Tibial nerve (tissue), 4 donors: ENCODE results near the gene ALK. TPM values are rescaled to one million over a fixed set of nuclear protein-coding genes. Genes with fewer than 3 reads are reported as not detected.
A peak's percentile ranks its signal among the peaks of the same experiment; 100 is the strongest.

Experiments
- DNase-seq, 2 donors: peaks; one replicate each; pipeline ENCODE4 v3.0.0-alpha.2; 2019; ENCODE audit warnings: low spot score in 2 of 2
- H3K27ac ChIP-seq, 4 donors: fragments of 200-600 bp; sonication (generic) in 3 of 4; one replicate each; pipeline ENCODE4 v1.5.1; 2017 to 2019; ENCODE audit warnings: mild to moderate bottlenecking in 1 of 4
- H3K27me3 ChIP-seq, 2 donors: fragments of 200-600 bp; sonication (generic) in 1 of 2; one replicate each; pipeline versions ENCODE4 v1.5.1 to v1.6.0; 2017 to 2019
- H3K36me3 ChIP-seq, 3 donors: fragments of 200-600 bp; sonication (generic); one replicate each; pipeline ENCODE4 v1.5.1; 2018 to 2019
- H3K4me1 ChIP-seq, 4 donors: fragments of 200-600 bp; sonication (generic) in 3 of 4; one replicate each; pipeline ENCODE4 v1.5.1; 2017 to 2019
- H3K4me3 ChIP-seq, 4 donors: fragments of 200-600 bp; sonication (generic) in 3 of 4; one replicate each; pipeline ENCODE4 v1.5.1; 2017 to 2019; ENCODE audit warnings: mild to moderate bottlenecking in 1 of 4, moderate library complexity in 1 of 4
- H3K9me3 ChIP-seq, 4 donors: fragments of 200-600 bp; sonication (generic) in 3 of 4; one replicate each; pipeline ENCODE4 v1.5.1; 2017 to 2019
- EP300 ChIP-seq, 2 donors: sonication (generic); formaldehyde crosslinking; IDR thresholded peaks; one replicate each; pipeline ENCODE4 v1.6.1; 2017; ENCODE audit warnings: antibody characterized with exemption in 2 of 2, mild to moderate bottlenecking in 1 of 2
- POLR2A ChIP-seq, 2 donors: fragments of 450-650 bp; IDR thresholded peaks; one replicate each; pipeline ENCODE4 v1.6.1; 2017; ENCODE audit warnings: antibody characterized with exemption in 2 of 2, mild to moderate bottlenecking in 2 of 2, moderate library complexity in 2 of 2
- WGBS, 2 donors: methylation state at CpG; one replicate each; pipeline ENCODE4 v1.1.5; 2018; 5-methylcytosine and 5-hydroxymethylcytosine counted together
- total RNA-seq, 4 donors: library from RNA; depleted of rRNA; stranded (reverse); fragments of >200 nt; gene quantifications; one replicate each; pipeline ENCODE4 v1.1.0, GENCODE V29; 2016
- TF ChIP-seq, protein P1 (sequence below), 5 experiments: fragments of 200-600 bp in 3 of 5; fragments of 450-650 bp in 2 of 5; sonication (generic) in 3 of 5; IDR thresholded peaks; one replicate each; pipeline ENCODE4 v1.5.1; 2016 to 2019; ENCODE audit warnings: antibody characterized with exemption in 5 of 5, mild to moderate bottlenecking in 3 of 5, moderate library complexity in 2 of 5

Gene ALK
- total RNA-seq, 4 donors from 2014 or later: 0.39 to 4.8 (median 0.66) TPM

DNA sequence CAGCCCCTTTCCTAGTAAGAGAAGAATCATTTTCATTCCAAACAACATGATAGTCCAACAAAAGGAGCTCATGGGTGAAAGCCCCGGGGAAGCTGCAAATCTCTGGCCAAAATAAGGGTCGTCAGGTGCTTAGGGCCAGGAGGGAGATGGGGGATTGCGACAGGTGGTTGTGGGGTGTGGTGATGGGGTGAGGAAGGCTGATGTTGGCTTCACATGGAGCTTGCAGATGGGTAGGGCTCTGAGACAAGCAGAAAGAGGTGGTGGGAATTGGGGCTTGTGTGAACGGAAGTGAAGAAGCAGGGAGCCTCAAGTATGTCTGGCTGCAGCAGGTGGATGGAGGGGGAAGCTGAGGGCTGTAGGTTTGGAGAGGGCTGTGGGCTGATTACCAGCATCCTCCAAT, 680.0 kb downstream of the ALK start:
- DNase-seq: no peak
- Histone ChIP-seq H3K4me1 (no peaks in the 10 kb centered on the region), H3K9me3 (no peaks in the 10 kb centered on the region), H3K27me3 (no peaks in the 10 kb centered on the region), H3K36me3 (no peaks in the 10 kb centered on the region), H3K4me3 (no peak overlapping the region), H3K27ac (no peak overlapping the region)
- WGBS, 2 donors: 87% methylated on average over 4 of the region's 4 CpGs
- TF ChIP-seq, protein P1, sequence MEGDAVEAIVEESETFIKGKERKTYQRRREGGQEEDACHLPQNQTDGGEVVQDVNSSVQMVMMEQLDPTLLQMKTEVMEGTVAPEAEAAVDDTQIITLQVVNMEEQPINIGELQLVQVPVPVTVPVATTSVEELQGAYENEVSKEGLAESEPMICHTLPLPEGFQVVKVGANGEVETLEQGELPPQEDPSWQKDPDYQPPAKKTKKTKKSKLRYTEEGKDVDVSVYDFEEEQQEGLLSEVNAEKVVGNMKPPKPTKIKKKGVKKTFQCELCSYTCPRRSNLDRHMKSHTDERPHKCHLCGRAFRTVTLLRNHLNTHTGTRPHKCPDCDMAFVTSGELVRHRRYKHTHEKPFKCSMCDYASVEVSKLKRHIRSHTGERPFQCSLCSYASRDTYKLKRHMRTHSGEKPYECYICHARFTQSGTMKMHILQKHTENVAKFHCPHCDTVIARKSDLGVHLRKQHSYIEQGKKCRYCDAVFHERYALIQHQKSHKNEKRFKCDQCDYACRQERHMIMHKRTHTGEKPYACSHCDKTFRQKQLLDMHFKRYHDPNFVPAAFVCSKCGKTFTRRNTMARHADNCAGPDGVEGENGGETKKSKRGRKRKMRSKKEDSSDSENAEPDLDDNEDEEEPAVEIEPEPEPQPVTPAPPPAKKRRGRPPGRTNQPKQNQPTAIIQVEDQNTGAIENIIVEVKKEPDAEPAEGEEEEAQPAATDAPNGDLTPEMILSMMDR (IDR thresholded peaks at IDR 0.05): no peak
- no peak for TF ChIP-seq POLR2A (IDR thresholded peaks at IDR 0.05)
- TF ChIP-seq EP300 (IDR thresholded peaks at IDR 0.05): no peak

DNA sequence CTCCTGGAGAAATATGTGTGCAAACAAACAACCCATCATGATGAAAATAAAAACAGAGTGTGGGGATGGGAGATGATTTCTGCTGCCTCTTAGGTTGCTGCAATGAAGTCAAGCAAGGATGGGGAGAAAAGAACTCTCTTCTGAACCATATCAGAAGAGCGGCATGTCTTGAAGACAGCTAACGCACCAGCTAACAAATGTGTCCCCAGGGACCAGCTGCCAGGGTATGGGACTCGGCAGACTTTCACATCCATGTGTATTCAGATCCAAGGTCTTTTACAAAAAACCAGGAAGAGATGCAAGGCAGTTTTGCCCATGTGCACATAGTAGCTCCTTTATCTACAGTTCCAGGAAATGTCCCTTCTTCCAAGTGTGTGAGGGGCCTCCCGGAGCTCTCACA, 680.8 kb downstream of the ALK start:
- Histone ChIP-seq H3K27me3 (no peaks in the 10 kb centered on the region), H3K36me3 (no peaks in the 10 kb centered on the region), H3K27ac (no peak overlapping the region), H3K4me3 (no peak overlapping the region), H3K4me1 (no peaks in the 10 kb centered on the region), H3K9me3 (no peaks in the 10 kb centered on the region)
- DNase-seq: no peak
- WGBS, 2 donors: 73 to 77% methylated on average over 4 of the region's 4 CpGs
- TF ChIP-seq, protein P1 (IDR thresholded peaks at IDR 0.05): no peak
- TF ChIP-seq POLR2A (IDR thresholded peaks at IDR 0.05) (no peak), EP300 (IDR thresholded peaks at IDR 0.05) (no peak)

DNA sequence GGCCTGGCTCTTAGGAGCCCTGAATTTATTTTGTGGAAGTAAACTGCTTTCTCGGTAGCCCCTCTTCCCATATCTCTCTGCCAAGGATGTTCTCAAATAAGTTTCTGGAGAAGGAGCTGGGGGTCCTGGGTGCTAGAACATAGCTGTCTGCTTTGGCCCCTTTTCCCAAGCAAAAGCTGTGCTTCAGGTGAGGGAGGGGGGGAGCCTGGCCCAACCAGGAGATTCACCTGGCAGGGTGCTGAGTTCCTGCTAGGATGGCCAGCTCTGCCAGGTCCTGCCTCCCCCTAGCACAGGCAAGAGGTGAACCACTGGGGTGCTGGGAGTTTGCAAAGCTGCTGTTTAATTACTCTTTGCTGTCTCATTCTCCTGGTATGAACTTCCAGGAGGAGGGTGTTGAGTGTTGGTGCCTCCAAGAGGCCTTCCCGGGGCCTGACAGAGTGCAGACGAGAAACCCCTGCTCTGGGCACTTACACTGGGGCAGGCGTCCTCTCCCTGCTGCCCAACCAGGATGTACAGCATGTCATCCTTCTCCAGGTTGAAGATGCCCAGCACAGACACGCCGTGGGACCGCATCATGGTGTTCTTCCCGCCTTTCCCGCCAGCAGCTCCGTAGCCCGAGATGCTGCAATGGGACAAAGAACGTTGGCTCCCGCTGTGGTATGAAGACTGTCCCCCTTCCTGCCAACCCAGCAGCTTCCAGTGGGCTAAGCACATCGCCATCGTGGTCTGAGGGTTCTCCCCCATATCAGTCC, 682.0 kb downstream of the ALK start:
- H3K9me3 ChIP-seq: no peaks in the 10 kb centered on the region
- TF ChIP-seq POLR2A (IDR thresholded peaks at IDR 0.05) (no peak), EP300 (IDR thresholded peaks at IDR 0.05) (no peak)
- TF ChIP-seq, protein P1 (IDR thresholded peaks at IDR 0.05): no peak
- DNase-seq: no peak
- no peaks in the 10 kb centered on the region for H3K4me1 ChIP-seq
- no peak overlapping the region for H3K4me3 ChIP-seq
- WGBS, 2 donors: 86 to 87% methylated on average over 13 to 15 of the region's 15 CpGs
- H3K27ac ChIP-seq: no peak overlapping the region
- no peaks in the 10 kb centered on the region for H3K36me3 ChIP-seq
- H3K27me3 ChIP-seq: no peaks in the 10 kb centered on the region

DNA sequence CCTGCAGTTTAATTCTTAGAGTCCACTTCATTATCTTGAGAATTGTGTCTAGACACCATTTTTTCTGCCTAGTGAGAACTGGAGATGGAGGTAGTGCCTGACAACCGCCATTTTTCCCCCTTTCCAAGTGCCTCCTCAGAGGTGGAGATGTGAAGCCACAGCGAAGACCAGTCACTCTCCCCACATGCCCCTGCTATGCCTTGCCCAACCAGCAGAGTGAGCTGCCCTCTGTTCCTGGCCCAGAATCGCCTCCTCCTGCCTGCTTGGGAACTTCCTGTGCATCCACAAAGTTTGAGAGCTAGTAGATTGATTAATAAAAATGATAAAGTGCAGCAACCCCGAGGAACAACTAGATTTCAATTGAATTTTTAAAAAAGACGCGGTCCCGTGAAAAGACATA, 682.9 kb downstream of the ALK start:
- H3K27me3 ChIP-seq: no peaks in the 10 kb centered on the region
- TF ChIP-seq, protein P1 (IDR thresholded peaks at IDR 0.05): peak in 1 of 5 experiments; percentile 15
- TF ChIP-seq POLR2A (IDR thresholded peaks at IDR 0.05) (no peak), EP300 (IDR thresholded peaks at IDR 0.05) (no peak)
- H3K36me3 ChIP-seq: no peaks in the 10 kb centered on the region
- H3K27ac ChIP-seq: no peak overlapping the region
- DNase-seq: no peak
- 74 to 81% methylated on average over 7 of the region's 7 CpGs for WGBS, 2 donors
- H3K9me3 ChIP-seq: no peaks in the 10 kb centered on the region
- H3K4me3 ChIP-seq: no peak overlapping the region
- H3K4me1 ChIP-seq: no peaks in the 10 kb centered on the region

DNA sequence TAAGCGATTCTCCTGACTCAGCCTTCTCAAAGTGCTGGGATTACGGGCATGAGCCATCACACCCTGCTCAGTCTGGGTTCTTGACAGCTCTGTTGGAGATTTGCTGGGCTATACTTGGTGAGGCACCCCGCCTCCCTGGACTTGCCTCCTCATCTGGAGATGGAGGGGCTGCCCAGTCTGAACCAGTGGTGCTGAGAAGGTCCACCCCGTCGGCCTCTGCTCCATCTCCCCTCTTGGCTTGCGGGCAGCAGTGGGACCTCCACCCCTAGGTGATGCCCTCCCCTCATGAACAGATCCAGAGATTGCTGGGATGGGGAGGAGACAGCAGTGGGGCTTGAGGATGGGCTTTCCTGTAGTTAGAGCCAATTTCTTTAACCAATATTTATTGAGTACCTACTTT, 685.3 kb downstream of the ALK start:
- 85 to 95% methylated on average over 6 of the region's 6 CpGs for WGBS, 2 donors
- no peaks in the 10 kb centered on the region for H3K9me3 ChIP-seq
- H3K36me3 ChIP-seq: no peaks in the 10 kb centered on the region
- no peak overlapping the region for H3K4me3 ChIP-seq
- TF ChIP-seq, protein P1 (IDR thresholded peaks at IDR 0.05): no peak
- TF ChIP-seq EP300 (IDR thresholded peaks at IDR 0.05) (no peak), POLR2A (IDR thresholded peaks at IDR 0.05) (no peak)
- no peaks in the 10 kb centered on the region for H3K27me3 ChIP-seq
- no peak for DNase-seq
- no peak overlapping the region for H3K27ac ChIP-seq
- no peaks in the 10 kb centered on the region for H3K4me1 ChIP-seq
